CD4-positive, alpha-beta T cell treated with Interleukin-17A for 4 hours (primary cell): ENCODE data around the gene PIEZO2.

Source experiments
- DNase-seq: peaks from one replicate; pipeline ENCODE4 v3.0.0-alpha.2; 2020; ENCODE audit warnings: mixed read lengths

The PIEZO2 gene

DNA sequence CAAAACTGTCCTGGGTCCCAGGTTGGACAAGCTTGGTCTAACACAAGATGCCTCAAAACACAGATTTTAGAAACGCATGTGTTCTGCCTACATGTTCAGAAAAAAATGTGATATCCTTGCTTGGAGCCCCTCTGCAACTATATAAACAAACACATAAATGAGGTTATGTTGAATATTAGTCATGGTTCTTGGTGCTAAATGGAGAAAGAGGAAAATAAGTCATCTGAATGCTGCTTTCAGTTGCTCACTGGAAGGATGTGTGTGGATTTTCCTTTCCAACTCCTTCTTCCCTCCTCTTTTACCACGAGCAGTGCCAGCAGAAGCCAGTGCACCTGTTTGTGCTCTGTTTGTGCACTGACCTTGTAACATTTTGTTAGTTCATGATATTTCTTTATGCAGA is 85.3 kb downstream of the PIEZO2 start:
- DNase-seq = no peak

DNA sequence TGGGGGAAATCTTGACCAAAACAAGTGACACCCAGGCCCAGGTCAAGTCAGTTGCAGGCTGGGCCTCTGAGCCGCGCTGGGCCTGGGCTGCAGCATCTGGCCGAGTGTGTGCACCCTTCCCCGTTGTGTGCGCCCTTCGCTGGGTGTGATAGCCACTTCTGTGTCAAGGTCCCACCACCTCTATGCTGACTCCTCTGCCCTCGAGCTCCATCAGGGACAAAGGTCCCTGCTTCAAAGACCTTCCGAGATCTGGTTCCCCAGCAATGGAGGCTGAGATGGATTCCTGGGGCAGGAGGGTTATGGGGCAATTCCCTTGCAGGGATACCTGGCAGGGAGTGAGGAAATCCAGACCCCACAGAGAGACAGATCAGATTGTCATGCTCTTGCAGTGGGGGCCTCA is 93.6 kb downstream of the PIEZO2 start:
- DNase-seq = no peak

DNA sequence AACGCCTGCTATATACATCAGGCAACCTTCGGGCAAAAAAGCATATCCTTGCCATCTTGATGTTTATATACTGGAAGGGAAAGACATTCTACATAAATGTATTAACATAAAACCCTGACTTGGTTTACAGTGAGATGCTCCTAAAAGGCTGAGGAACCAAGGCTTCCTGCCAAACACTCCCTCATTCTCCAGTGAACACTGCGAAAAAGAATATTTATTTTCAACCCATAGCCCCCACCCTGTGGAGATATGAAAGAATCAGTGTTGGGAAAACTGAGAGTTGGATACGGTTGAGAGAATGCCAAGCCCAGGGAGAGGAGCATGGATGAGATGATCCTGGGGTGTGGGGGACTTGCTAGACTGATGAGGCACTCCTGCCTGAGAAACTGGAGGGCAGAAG is 94.9 kb downstream of the PIEZO2 start:
- no peak for DNase-seq

GRCh38 chr18:11053293-11053692 is 96.1 kb downstream of the PIEZO2 start:
- no peak for DNase-seq

GRCh38 chr18:11052800-11053199 is 96.6 kb downstream of the PIEZO2 start:
- no peak for DNase-seq

GRCh38 chr18:11051462-11051861 is 97.9 kb downstream of the PIEZO2 start:
- DNase-seq = no peak

DNA sequence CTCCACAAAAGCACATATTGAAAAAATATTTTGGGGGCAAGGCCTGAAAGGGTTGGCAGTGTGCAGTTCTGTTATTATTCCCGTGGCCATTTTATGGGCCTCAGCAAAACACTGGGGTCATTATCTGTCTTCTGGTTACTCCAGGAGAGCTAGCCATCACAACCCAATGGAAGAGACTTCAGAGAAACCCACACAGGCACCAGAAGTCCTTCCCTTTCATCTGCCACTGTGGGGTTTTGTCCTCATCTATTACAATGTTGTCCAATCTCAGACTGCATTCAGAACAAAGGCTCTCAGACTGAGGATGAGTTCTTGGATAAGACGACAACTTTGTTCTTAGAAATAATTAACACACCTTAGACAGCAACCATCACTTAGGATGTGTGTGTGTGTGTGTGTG is 98.4 kb downstream of the PIEZO2 start:
- no peak for DNase-seq

DNA sequence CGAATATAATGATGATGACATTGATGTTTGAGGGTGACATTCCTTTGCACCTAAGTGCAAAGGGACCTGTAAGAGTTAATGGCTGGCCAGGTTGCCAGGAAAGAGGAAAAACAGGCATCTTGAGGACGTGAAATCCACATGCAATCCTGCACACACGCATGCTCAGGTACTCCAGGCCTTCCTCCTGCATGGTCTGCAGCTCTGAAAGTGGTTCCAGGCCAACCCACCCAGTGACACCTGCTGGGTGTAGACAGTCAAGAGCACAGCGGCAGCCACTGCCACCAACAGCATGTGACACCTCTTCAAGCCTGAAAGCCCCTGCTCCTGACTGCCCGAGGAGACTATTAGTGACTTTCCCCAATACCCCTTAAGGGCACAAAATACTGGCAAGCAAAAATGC is 101.6 kb downstream of the PIEZO2 start:
- DNase-seq = no peak

GRCh38 chr18:11047156-11047555 is 102.2 kb downstream of the PIEZO2 start:
- no peak for DNase-seq

DNA sequence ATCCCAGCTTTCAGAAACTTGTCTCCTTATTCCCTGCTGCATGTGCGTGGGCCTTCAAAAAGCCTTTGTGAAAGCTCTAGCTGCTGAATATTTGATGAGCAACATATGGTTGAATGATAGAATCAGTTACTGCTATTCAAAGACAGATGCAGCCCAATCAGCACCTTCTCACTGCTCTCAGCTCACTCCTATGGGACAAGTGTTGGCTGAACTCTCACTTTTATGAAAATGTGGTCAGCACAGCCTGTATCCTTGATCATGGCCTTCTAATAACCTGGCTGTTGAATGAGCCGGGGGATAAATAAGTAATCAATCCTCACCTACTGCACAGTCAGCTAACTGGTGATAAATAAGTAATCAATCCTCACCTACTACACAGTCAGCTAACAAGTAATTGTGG is 103.2 kb downstream of the PIEZO2 start:
- DNase-seq = no peak

- no peak for DNase-seq
These were observed 105.7 kb downstream of the PIEZO2 start for GRCh38 chr18:11043694-11044093.

DNA sequence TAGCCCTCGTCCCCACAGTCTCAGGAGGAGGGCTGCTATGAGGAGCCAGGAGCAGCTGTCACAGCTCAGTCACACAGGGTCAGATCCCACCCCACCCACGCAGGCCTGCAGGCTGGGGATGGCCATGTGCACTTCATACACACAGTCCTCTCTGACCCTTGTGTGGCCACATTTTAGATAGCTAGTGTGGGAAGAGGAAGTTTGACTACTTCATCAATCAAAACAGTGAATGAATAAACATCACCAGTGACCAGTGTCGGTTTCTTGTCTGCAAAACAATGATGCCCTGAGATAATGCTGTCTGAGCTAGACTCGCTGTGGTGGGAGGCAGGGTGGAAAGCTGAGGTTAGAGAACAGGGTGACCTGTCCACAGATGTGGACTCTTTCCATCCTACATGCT is 107.1 kb downstream of the PIEZO2 start:
- no peak for DNase-seq

- no peak for DNase-seq
These were observed 108.3 kb downstream of the PIEZO2 start for GRCh38 chr18:11040823-11041656.

DNA sequence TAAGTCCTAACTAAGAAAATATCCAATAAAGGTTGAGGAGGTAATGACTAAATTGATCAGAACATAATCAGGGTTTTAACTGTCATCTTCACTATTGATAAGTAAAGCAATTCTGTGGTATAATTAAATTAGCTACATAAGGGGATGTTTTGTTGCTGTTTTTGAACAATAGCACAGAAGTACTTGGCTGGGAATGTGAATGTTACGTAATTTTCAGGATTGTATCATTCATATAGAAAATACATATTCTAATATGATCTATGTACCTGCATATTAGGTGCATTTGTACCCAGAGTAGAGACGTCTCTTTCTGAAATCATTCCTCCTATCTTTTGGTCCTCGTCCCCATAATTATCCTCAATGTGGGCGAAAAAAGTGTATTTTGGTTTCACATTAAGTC is 109.0 kb downstream of the PIEZO2 start:
- DNase-seq = no peak

GRCh38 chr18:11037533-11038240 is 111.7 kb downstream of the PIEZO2 start:
- no peak for DNase-seq

DNA sequence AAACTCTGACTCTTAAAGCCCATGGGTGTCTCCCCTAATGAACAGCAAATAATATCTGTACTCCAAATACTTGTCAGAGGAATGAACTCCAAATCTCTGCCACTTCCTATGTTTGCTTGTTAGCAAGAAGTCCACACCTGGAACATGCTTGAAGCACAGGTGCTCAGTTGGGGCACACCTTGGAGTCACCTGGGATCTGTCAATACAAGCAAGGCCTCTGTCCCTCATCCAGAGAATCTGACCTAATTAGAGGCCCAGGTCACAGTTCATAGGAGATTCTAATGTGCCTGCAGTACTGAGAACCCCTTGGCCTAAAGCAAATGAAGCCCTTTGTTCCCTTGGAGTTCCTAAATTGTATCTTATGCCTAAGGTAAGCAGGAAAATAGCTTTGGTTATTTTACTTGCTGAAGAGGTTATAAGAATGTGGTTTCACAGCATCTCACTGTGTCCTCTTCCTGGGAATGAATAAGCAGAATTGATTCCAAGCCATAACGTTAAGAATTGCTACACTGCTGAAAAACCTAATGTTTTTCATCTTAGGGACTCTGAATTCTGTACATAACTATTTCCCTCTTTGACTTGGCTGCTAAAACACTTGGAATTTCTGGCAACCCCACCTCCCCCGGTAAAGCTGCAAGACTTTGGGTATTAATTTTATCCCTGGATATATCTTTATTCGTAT is 113.4 kb downstream of the PIEZO2 start:
- no peak for DNase-seq

DNA sequence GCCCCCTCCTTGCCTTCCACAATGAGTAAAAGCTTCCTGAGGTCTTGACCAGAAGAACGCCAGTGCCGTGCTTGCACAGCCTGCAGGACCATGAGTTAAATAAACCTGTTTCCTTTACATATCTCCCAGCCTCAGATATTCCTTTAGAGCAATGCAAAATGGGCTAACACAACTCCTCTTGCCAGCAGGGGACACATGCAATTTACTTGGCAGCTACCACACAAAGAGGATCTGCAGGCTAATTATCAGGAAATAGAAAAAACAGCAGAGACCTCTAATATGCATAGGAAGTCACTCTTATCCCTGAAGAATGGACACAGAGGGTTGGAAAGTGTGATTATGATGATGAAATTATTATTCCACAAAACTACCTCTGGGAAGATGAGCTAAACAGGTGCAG is 114.0 kb downstream of the PIEZO2 start:
- DNase-seq = no peak

DNA sequence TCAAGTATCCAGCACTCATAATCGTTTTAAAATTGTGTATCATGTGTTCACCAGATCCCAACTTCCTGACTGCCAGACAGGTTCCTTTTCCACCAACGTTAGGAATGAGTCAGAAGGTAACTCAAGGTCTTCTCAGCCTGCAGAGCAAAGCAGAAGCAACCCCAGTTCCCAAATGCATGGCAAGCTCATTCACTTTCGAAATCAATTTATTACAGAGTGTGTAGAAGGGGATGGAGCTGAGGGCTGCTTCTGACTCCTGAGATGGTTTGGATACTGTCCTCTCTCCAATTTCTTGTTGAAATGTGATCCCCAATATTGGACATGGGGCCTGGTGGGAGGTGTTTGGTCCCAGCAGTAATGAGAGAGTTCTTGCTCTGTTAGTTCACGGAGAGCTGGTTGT is 114.5 kb downstream of the PIEZO2 start:
- DNase-seq = no peak

- DNase-seq = no peak
These were observed 115.9 kb downstream of the PIEZO2 start for GRCh38 chr18:11033503-11033902.

DNA sequence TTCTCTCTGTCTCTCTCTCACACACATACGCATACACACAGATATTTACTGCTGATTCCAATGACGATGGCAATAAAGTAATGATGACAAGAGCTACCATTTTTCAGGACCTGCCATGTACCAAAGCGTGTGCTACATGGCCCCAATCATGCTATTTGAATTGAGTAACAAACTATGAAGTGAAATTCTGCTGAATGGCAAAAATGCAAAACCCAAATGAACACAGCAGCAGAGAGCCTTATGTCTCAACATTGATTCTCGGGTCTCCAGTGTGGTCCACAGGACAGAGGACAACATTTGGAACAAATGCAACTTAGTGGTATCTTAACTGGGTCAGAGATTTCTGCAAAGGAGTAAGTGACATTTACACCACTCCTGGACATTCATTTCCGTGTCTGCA is 117.4 kb downstream of the PIEZO2 start:
- DNase-seq = no peak

GRCh38 chr18:11029021-11029420 is 120.3 kb downstream of the PIEZO2 start:
- no peak for DNase-seq

- no peak for DNase-seq
These were observed 121.5 kb downstream of the PIEZO2 start for GRCh38 chr18:11027862-11028261.

GRCh38 chr18:11025671-11026070 is 123.7 kb downstream of the PIEZO2 start:
- DNase-seq = no peak
